WTC11 (cell line): ENCODE results near the gene TCHP. TPM values are rescaled to one million over a fixed set of nuclear protein-coding genes. Genes with fewer than 3 reads are reported as not detected.

Source experiments
- CBFB ChIP-seq: sonication (generic); formaldehyde crosslinking; IDR thresholded peaks from 2 replicates; pipeline ENCODE4 v1.8.1; 2022; ENCODE audit warnings: mild to moderate bottlenecking, low read depth, missing genetic modification reagents
- CREB1 ChIP-seq: sonication (generic); formaldehyde crosslinking; IDR thresholded peaks from 2 replicates; pipeline ENCODE4 v1.8.0; 2023; ENCODE audit warnings: mild to moderate bottlenecking, missing genetic modification reagents
- ETV6 ChIP-seq: sonication (generic); formaldehyde crosslinking; IDR thresholded peaks from 2 replicates; pipeline ENCODE4 v1.8.1; 2022; ENCODE audit warnings: mild to moderate bottlenecking, missing genetic modification reagents
- FOXJ3 ChIP-seq: sonication (generic); formaldehyde crosslinking; IDR thresholded peaks from 2 replicates; pipeline ENCODE4 v1.9.0; 2021; ENCODE audit warnings: missing genetic modification reagents, mild to moderate bottlenecking, borderline replicate concordance
- FOXP1 ChIP-seq: sonication (generic); formaldehyde crosslinking; IDR thresholded peaks from 2 replicates; pipeline ENCODE4 v1.8.0; 2022; ENCODE audit warnings: missing genetic modification reagents, mild to moderate bottlenecking, moderate library complexity, borderline replicate concordance
- GRHL2 ChIP-seq: fragments of 250-450 bp; sonication (Bioruptor Pico); IDR thresholded peaks from 2 replicates; pipeline ENCODE4 v1.8.0; 2022; ENCODE audit warnings: mild to moderate bottlenecking, moderate library complexity; ENCODE audit not compliant: insufficient replicate concordance, severe bottlenecking
- KAT7 ChIP-seq: sonication (generic); formaldehyde crosslinking; IDR thresholded peaks from 2 replicates; pipeline ENCODE4 v1.8.1; 2023; ENCODE audit warnings: missing genetic modification reagents, mild to moderate bottlenecking, borderline replicate concordance
- NFATC4 ChIP-seq: fragments of 250-450 bp; sonication (Bioruptor Pico); IDR thresholded peaks from 2 replicates; pipeline ENCODE4 v1.9.0; 2021; ENCODE audit warnings: mild to moderate bottlenecking
- NFE2L1 ChIP-seq: sonication (generic); formaldehyde crosslinking; IDR thresholded peaks from 2 replicates; pipeline ENCODE4 v1.8.1; 2023; ENCODE audit warnings: missing genetic modification reagents
- NFYB ChIP-seq: sonication (generic); formaldehyde crosslinking; conservative IDR thresholded peaks from 2 replicates; pipeline ENCODE4 v1.8.0; 2022; ENCODE audit warnings: low read depth, missing genetic modification reagents
- NR1H2 ChIP-seq: sonication (generic); formaldehyde crosslinking; IDR thresholded peaks from 2 replicates; pipeline ENCODE4 v1.9.0; 2021; ENCODE audit warnings: mild to moderate bottlenecking, moderate library complexity, missing genetic modification reagents
- NR3C1 ChIP-seq: sonication (generic); formaldehyde crosslinking; conservative IDR thresholded peaks from 2 replicates; pipeline ENCODE4 v1.8.1; 2023; ENCODE audit warnings: low read depth, mild to moderate bottlenecking, missing genetic modification reagents
- RELA ChIP-seq: sonication (generic); formaldehyde crosslinking; IDR thresholded peaks from 2 replicates; pipeline ENCODE4 v1.8.1; 2022; ENCODE audit warnings: missing genetic modification reagents, mild to moderate bottlenecking, borderline replicate concordance
- SP1 ChIP-seq: sonication (generic); formaldehyde crosslinking; conservative IDR thresholded peaks from 2 replicates; pipeline ENCODE4 v1.8.1; 2022; ENCODE audit warnings: missing genetic modification reagents
- ZBTB21 ChIP-seq: sonication (generic); formaldehyde crosslinking; IDR thresholded peaks from 2 replicates; pipeline ENCODE4 v1.8.1; 2023; ENCODE audit warnings: mild to moderate bottlenecking, missing genetic modification reagents, borderline replicate concordance
- ZNF138 ChIP-seq: sonication (generic); formaldehyde crosslinking; conservative IDR thresholded peaks from 2 replicates; pipeline ENCODE4 v1.8.1; 2022; ENCODE audit warnings: mild to moderate bottlenecking, moderate library complexity, missing genetic modification reagents
- ZNF232 ChIP-seq: sonication (generic); formaldehyde crosslinking; IDR thresholded peaks from 2 replicates; pipeline ENCODE4 v1.8.0; 2022; ENCODE audit warnings: mild to moderate bottlenecking, missing genetic modification reagents
- ZNF263 ChIP-seq: sonication (generic); formaldehyde crosslinking; IDR thresholded peaks from 2 replicates; pipeline ENCODE4 v1.8.1; 2022; ENCODE audit warnings: low read depth, mild to moderate bottlenecking, moderate library complexity, missing genetic modification reagents
- ZNF317 ChIP-seq: sonication (generic); formaldehyde crosslinking; IDR thresholded peaks from 2 replicates; pipeline ENCODE4 v1.8.1; 2023; ENCODE audit warnings: low read depth, mild to moderate bottlenecking, moderate library complexity, missing genetic modification reagents, borderline replicate concordance
- total RNA-seq: library from RNA; stranded (reverse); gene quantifications from 3 replicates; pipeline ENCODE4 v1.2.3, GENCODE V29; 2021
- TF ChIP-seq, protein P1 (sequence below): fragments of 250-450 bp; sonication (Bioruptor Pico); IDR thresholded peaks from 2 replicates; pipeline ENCODE4 v1.9.0; 2021; ENCODE audit warnings: mild to moderate bottlenecking
- TF ChIP-seq, protein P2 (sequence below): sonication (generic); formaldehyde crosslinking; IDR thresholded peaks from 2 replicates; pipeline ENCODE4 v1.8.1; 2023; ENCODE audit warnings: mild to moderate bottlenecking, missing genetic modification reagents, moderate library complexity
- TF ChIP-seq, protein P3 (sequence below): sonication (generic); formaldehyde crosslinking; IDR thresholded peaks from 2 replicates; pipeline ENCODE4 v1.8.1; 2023; ENCODE audit warnings: mild to moderate bottlenecking, moderate library complexity, missing genetic modification reagents
- TF ChIP-seq, protein P4 (sequence below): sonication (generic); formaldehyde crosslinking; IDR thresholded peaks from 2 replicates; pipeline ENCODE4 v1.8.0; 2023; ENCODE audit warnings: missing genetic modification reagents
- TF ChIP-seq, protein P5 (sequence below): sonication (generic); formaldehyde crosslinking; IDR thresholded peaks from 2 replicates; pipeline ENCODE4 v1.8.1; 2022; ENCODE audit warnings: low read depth, missing genetic modification reagents, borderline replicate concordance
- TF ChIP-seq, protein P6 (sequence below): fragments of 250-450 bp; sonication (Bioruptor Pico); IDR thresholded peaks from 2 replicates; pipeline ENCODE4 v1.9.0; 2021; ENCODE audit warnings: moderate library complexity, mild to moderate bottlenecking, inconsistent platforms, borderline replicate concordance
- TF ChIP-seq, protein P7 (sequence below): sonication (generic); formaldehyde crosslinking; IDR thresholded peaks from 2 replicates; pipeline ENCODE4 v1.8.1; 2023; ENCODE audit warnings: mild to moderate bottlenecking, missing genetic modification reagents, moderate library complexity
- TF ChIP-seq, protein P8 (sequence below): sonication (generic); formaldehyde crosslinking; IDR thresholded peaks from 2 replicates; pipeline ENCODE4 v1.8.0; 2022; ENCODE audit warnings: mild to moderate bottlenecking, missing genetic modification reagents

Gene TCHP
- total RNA-seq, 1 experiment from 2014 or later, result 7.9 TPM

DNA sequence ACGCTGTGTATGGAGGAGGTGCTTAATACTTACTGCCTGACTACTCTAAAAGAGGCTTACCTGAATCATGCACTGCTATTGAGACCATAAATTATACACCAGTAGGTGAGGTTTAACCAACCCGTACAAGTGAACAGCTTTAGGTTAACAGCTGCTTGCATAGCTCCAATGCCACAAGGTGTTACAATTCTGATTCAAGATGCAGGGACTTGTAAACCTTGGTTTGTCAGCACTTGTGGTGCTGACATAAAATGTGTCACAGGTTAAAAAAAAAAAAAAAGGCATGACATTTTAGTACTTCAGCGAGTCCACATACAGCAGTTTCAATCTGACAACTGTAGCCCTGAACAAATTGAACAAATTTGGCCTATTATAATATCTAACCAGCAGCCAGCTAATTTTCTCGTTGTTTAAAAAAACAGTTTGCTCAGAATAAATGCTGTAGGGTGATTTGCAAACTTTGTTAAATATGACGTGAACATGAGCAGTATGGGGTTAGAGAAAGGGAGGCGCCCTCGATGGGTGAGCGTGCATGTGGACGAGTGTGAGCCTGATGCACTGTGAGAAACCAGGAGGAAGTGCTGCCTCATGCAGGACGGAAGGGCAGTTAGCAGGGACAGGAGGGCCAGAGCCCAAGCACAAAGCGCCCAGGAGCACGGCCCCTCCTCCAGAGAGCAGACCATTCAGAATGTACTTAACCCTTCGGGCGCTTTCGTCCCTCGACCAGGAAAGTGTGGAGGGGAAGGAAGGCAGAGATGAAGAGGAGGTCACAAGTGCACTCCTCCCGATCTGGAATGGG lies 44.7 kb downstream of the TCHP start (continued):
- TF ChIP-seq NFYB (no peak), ZNF317 (no peak), SP1 (CRISPR knock-in tag) (0 out of 2 replicates have a peak, but pooled peaks have one; percentile 44), NR3C1 (CRISPR knock-in tag) (no peak), CBFB (CRISPR knock-in tag) (no peak), FOXJ3 (CRISPR knock-in tag) (no peak), NFE2L1 (CRISPR knock-in tag) (peak; percentile 96), NR1H2 (no peak), GRHL2 (CRISPR knock-in tag) (no peak), KAT7 (CRISPR knock-in tag) (no peak), RELA (CRISPR knock-in tag) (no peak), CREB1 (CRISPR knock-in tag) (peak; percentile 71; the same call in 1 of the 2 replicates), ZNF263 (CRISPR knock-in tag) (no peak), ZNF232 (no peak), ZBTB21 (CRISPR knock-in tag) (peak; percentile 88), ZNF138 (CRISPR knock-in tag) (peak; percentile 84; the same call in 1 of the 2 replicates), FOXP1 (CRISPR knock-in tag) (peak; percentile 59; the same call in 1 of the 2 replicates), NFATC4 (CRISPR knock-in tag) (no peak), ETV6 (CRISPR knock-in tag) (0 out of 2 replicates have a peak, but pooled peaks have one; percentile 67)
- TF ChIP-seq, protein P1, sequence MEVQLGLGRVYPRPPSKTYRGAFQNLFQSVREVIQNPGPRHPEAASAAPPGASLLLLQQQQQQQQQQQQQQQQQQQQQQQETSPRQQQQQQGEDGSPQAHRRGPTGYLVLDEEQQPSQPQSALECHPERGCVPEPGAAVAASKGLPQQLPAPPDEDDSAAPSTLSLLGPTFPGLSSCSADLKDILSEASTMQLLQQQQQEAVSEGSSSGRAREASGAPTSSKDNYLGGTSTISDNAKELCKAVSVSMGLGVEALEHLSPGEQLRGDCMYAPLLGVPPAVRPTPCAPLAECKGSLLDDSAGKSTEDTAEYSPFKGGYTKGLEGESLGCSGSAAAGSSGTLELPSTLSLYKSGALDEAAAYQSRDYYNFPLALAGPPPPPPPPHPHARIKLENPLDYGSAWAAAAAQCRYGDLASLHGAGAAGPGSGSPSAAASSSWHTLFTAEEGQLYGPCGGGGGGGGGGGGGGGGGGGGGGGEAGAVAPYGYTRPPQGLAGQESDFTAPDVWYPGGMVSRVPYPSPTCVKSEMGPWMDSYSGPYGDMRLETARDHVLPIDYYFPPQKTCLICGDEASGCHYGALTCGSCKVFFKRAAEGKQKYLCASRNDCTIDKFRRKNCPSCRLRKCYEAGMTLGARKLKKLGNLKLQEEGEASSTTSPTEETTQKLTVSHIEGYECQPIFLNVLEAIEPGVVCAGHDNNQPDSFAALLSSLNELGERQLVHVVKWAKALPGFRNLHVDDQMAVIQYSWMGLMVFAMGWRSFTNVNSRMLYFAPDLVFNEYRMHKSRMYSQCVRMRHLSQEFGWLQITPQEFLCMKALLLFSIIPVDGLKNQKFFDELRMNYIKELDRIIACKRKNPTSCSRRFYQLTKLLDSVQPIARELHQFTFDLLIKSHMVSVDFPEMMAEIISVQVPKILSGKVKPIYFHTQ (CRISPR knock-in tag), result no peak
- TF ChIP-seq, protein P2, sequence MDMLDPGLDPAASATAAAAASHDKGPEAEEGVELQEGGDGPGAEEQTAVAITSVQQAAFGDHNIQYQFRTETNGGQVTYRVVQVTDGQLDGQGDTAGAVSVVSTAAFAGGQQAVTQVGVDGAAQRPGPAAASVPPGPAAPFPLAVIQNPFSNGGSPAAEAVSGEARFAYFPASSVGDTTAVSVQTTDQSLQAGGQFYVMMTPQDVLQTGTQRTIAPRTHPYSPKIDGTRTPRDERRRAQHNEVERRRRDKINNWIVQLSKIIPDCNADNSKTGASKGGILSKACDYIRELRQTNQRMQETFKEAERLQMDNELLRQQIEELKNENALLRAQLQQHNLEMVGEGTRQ (CRISPR knock-in tag), result no peak
- TF ChIP-seq, protein P3, sequence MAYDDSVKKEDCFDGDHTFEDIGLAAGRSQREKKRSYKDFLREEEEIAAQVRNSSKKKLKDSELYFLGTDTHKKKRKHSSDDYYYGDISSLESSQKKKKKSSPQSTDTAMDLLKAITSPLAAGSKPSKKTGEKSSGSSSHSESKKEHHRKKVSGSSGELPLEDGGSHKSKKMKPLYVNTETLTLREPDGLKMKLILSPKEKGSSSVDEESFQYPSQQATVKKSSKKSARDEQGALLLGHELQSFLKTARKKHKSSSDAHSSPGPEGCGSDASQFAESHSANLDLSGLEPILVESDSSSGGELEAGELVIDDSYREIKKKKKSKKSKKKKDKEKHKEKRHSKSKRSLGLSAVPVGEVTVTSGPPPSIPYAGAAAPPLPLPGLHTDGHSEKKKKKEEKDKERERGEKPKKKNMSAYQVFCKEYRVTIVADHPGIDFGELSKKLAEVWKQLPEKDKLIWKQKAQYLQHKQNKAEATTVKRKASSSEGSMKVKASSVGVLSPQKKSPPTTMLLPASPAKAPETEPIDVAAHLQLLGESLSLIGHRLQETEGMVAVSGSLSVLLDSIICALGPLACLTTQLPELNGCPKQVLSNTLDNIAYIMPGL (CRISPR knock-in tag), result no peak
- TF ChIP-seq, protein P4, sequence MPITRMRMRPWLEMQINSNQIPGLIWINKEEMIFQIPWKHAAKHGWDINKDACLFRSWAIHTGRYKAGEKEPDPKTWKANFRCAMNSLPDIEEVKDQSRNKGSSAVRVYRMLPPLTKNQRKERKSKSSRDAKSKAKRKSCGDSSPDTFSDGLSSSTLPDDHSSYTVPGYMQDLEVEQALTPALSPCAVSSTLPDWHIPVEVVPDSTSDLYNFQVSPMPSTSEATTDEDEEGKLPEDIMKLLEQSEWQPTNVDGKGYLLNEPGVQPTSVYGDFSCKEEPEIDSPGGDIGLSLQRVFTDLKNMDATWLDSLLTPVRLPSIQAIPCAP, result no peak
- TF ChIP-seq, protein P5, sequence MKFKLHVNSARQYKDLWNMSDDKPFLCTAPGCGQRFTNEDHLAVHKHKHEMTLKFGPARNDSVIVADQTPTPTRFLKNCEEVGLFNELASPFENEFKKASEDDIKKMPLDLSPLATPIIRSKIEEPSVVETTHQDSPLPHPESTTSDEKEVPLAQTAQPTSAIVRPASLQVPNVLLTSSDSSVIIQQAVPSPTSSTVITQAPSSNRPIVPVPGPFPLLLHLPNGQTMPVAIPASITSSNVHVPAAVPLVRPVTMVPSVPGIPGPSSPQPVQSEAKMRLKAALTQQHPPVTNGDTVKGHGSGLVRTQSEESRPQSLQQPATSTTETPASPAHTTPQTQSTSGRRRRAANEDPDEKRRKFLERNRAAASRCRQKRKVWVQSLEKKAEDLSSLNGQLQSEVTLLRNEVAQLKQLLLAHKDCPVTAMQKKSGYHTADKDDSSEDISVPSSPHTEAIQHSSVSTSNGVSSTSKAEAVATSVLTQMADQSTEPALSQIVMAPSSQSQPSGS (CRISPR knock-in tag), result no peak
- TF ChIP-seq, protein P6, sequence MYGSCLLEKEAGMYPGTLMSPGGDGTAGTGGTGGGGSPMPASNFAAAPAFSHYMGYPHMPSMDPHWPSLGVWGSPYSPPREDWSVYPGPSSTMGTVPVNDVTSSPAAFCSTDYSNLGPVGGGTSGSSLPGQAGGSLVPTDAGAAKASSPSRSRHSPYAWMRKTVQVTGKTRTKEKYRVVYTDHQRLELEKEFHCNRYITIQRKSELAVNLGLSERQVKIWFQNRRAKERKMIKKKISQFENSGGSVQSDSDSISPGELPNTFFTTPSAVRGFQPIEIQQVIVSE (CRISPR knock-in tag), result no peak
- TF ChIP-seq, protein P7, sequence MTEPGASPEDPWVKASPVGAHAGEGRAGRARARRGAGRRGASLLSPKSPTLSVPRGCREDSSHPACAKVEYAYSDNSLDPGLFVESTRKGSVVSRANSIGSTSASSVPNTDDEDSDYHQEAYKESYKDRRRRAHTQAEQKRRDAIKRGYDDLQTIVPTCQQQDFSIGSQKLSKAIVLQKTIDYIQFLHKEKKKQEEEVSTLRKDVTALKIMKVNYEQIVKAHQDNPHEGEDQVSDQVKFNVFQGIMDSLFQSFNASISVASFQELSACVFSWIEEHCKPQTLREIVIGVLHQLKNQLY (CRISPR knock-in tag), result no peak
- TF ChIP-seq, protein P8, sequence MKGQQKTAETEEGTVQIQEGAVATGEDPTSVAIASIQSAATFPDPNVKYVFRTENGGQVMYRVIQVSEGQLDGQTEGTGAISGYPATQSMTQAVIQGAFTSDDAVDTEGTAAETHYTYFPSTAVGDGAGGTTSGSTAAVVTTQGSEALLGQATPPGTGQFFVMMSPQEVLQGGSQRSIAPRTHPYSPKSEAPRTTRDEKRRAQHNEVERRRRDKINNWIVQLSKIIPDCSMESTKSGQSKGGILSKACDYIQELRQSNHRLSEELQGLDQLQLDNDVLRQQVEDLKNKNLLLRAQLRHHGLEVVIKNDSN (CRISPR knock-in tag), result no peak
